ENCODE measurements around the gene TECPR2. TPM values are rescaled to one million over a fixed set of nuclear protein-coding genes. Genes with fewer than 3 reads are reported as not detected.
A peak's percentile ranks its signal among the peaks of the same experiment; 100 is the strongest.

TECPR2 gene
- total RNA-seq, 1 donor from 2014 or later, result 24.5 TPM

DNA sequence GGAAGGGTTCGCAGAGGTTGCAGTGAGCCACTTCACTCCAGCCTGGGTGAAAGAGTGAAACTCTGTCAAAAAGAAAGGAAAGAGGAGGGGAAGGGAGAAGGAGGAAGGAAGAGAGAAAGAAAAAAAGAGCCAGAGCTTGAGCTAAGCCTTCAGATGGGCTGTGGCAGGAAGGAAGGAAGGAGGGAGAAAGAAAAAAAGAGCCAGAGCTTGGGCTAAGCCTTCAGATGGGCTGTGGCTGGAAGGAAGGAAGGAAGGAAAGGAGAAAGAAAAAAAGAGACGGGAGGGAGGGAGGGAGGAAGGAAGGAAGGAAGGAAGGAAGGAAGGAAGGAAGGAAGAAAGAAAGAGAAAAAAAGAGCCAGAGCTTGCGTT lies 160.4 kb downstream of the TECPR2 start:
- H3K4me1 Mint-ChIP-seq (ENCODE audit: low read depth, unreplicated experiment), result peaks cover 7% of the 10 kb centered on the region
- no peak overlapping the region for H3K4me3 Mint-ChIP-seq (ENCODE audit: unreplicated experiment)
- peaks cover 7% of the 10 kb centered on the region for H3K9me3 Mint-ChIP-seq (ENCODE audit: unreplicated experiment)
- H3K27me3 Mint-ChIP-seq (ENCODE audit: unreplicated experiment), result peaks cover 5% of the 10 kb centered on the region
- no peak overlapping the region for H3K27ac Mint-ChIP-seq (ENCODE audit: unreplicated experiment)
- H3K36me3 Mint-ChIP-seq (ENCODE audit: unreplicated experiment), result no peaks in the 10 kb centered on the region
- DNase-seq, result no peak
- no peak for TF ChIP-seq CTCF (IDR thresholded peaks at IDR 0.05; ENCODE audit: partially characterized antibody, unreplicated experiment)

DNA sequence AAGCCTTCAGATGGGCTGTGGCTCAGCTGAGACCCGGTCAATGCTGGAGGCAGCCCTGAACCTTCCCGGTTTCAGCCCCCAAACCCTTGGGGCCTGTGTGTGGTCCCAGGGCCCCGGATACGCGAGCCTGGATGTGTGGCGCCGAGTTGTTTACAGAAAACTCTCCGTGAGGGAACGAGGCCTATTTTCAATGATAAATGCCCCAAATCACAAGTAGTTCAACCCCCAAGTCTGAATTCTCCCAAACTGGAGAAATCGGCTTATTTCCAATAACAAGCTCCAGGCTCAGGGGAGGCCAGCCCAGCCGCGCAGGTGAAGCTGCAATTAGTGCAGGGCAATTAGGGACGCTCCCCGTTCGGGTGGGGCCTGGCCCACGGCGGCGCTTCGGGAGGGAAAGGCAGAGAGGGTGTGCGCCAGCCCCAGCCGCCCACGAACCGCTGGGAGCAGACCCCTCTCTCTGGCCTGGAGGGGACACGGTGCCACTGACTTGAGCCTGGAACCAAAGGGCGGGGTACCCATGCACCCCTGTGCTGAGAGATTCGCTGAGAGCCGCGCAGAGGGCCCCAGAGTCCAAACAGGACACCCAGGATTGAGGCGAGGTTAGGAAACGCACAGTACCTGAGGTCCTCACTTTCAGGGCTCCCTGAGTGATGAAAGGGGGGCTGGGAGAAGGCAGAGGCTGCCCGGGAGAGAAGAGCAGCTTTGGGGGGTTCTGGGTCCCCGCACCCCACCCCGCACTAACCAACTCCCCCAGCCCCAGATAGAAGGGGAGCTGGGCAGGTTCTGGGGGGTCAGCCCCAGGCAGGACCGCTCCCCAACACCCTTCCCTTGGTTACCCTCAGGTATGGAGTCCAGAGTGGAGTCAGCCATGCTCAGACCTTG lies 161.1 kb downstream of the TECPR2 start:
- Mint-ChIP-seq H3K4me3 (ENCODE audit: unreplicated experiment) (no peak overlapping the region), H3K27me3 (ENCODE audit: unreplicated experiment) (peaks cover 5% of the 10 kb centered on the region), H3K9me3 (ENCODE audit: unreplicated experiment) (peaks cover 7% of the 10 kb centered on the region), H3K36me3 (ENCODE audit: unreplicated experiment) (no peaks in the 10 kb centered on the region), H3K27ac (ENCODE audit: unreplicated experiment) (no peak overlapping the region), H3K4me1 (ENCODE audit: low read depth, unreplicated experiment) (peaks cover 7% of the 10 kb centered on the region)
- no peak for DNase-seq
- no peak for TF ChIP-seq CTCF (IDR thresholded peaks at IDR 0.05; ENCODE audit: partially characterized antibody, unreplicated experiment)

DNA sequence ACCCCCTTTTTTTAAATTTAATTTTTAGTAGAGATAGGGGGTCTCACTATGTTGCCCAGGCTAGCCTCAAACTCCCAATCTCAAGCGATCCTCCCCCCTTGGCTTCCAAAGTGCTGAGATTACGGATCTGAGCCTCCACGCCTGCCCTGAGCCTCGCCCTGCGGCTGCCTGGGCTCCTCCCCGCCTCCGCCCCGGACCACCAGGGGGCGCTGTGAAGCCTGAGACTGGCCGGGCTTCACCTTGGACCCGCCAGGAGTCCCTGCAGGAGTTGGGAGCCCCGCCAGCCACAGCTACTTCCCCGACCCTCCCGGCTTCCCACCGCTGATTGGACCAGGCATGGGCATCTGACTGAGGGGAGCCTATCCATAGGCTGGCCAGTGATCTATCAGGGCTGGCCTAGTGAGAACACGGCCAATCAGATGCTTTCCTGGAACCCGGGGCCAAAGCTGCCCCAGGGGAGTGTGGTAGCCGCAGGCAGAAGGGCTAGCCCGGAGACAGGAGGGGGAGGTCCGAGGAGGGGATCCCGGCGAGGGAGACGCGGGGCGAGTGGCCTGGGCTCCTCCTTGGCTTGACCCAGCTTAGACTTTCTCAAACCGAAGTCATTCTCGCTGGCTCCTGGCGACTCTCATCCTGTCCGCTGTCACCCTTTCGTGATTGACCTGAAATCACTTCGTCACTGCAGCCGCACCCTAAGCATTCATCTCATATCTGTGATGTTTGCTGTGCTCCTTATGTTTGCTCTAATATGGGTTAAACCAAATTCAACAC lies 161.9 kb downstream of the TECPR2 start:
- DNase-seq, result peak; percentile 100
- Mint-ChIP-seq H3K36me3 (ENCODE audit: unreplicated experiment) (no peaks in the 10 kb centered on the region), H3K9me3 (ENCODE audit: unreplicated experiment) (peaks cover 7% of the 10 kb centered on the region), H3K27me3 (ENCODE audit: unreplicated experiment) (peaks cover 5% of the 10 kb centered on the region), H3K4me3 (ENCODE audit: unreplicated experiment) (peak overlapping the region; percentile 96), H3K4me1 (ENCODE audit: low read depth, unreplicated experiment) (peaks cover 7% of the 10 kb centered on the region), H3K27ac (ENCODE audit: unreplicated experiment) (peak overlapping the region; percentile 94)
- TF ChIP-seq CTCF (IDR thresholded peaks at IDR 0.05; ENCODE audit: partially characterized antibody, unreplicated experiment), result peak; percentile 99

GRCh38 chr14:102525219-102525928 lies 162.6 kb downstream of the TECPR2 start:
- Mint-ChIP-seq H3K27me3 (ENCODE audit: unreplicated experiment) (peaks cover 5% of the 10 kb centered on the region), H3K27ac (ENCODE audit: unreplicated experiment) (peak overlapping the region; percentile 94), H3K36me3 (ENCODE audit: unreplicated experiment) (no peaks in the 10 kb centered on the region), H3K9me3 (ENCODE audit: unreplicated experiment) (peaks cover 7% of the 10 kb centered on the region), H3K4me1 (ENCODE audit: low read depth, unreplicated experiment) (peaks cover 7% of the 10 kb centered on the region), H3K4me3 (ENCODE audit: unreplicated experiment) (peak overlapping the region; percentile 96)
- TF ChIP-seq CTCF (IDR thresholded peaks at IDR 0.05; ENCODE audit: partially characterized antibody, unreplicated experiment), result no peak
- no peak for DNase-seq
